GM12892 (cell line): ENCODE results near the gene RIF1.

Experiments used
- POLR2A ChIP-seq: IDR thresholded peaks from 2 replicates; pipeline ENCODE4 v1.6.1; 2011; ENCODE audit warnings: low read depth, low read length, control low read depth
- POLR2AphosphoS5 ChIP-seq: IDR thresholded peaks from 2 replicates; pipeline ENCODE4 v1.6.1; 2011; ENCODE audit warnings: low read depth, low read length, control low read depth
- TAF1 ChIP-seq: IDR thresholded peaks from 2 replicates; pipeline ENCODE4 v1.6.1; 2011; ENCODE audit warnings: low read depth, mild to moderate bottlenecking, control low read depth, low read length, borderline replicate concordance

DNA sequence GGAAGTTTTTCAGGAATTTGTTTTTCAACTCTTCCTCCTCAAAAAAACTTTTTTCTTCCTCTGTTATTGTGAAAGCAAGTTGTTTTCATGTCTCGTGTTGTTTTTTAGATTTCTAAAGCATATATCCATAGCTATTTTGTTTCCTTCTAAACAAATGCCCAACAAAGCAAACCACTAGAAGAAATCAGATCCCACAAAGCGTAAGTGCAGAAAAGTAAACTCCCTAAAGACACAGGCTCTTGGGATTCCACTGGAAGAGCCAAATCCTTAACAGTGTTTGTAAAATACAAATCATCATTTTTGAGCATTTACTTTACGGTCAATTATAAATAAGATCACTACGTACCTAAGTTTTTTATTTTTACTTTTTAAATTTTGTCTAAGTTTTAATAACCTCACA lies 21.7 kb upstream of the RIF1 start:
- TF ChIP-seq POLR2A (no peak), POLR2AphosphoS5 (no peak), TAF1 (no peak)
